ENCODE data around the gene MAST2. TPM values are rescaled to one million over a fixed set of nuclear protein-coding genes. Genes with fewer than 3 reads are reported as not detected.

The MAST2 gene
- total RNA-seq, 1 experiment from 2014 or later = 77.0 TPM

DNA sequence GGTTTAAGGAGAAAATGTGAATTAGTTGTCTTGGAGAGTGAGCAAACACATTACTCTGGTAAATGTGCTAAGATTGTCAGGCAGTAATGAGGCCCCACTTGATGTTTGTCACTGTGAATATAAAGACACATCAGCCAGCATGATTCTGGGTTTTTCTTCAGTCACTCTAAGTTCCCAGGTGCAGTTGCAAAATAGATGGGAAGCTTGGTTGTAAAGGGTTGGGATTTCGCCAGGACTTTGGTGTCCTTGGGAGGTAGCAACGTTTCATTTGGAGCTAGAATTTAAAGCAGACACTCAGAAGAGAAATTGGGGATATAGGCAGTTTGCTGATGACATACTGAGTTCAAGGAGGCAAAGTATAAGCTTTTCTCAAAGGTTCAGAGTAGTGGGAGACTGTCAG is 154.3 kb downstream of the MAST2 start:
- POLR2A ChIA-PET = no interaction called here
- ATAC-seq = no peak

DNA sequence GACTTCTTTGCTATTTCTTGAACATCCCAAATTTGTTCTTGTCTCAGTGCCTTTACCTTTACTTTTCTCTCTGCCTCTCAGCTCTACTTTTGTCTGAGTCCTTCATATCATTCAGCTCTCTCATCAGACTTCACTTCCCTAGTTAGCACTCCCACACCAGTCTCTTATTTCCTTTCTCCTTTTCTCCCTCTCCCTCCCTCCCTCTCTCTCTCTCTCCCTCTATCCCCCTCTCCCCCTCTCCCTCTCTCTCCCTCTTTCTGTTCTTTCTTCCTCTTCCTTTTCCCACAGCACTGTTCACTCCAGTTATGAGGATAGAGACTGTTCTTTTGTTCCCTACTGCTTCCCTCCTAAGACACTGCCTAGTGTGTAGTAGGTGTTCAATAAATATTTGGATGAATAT is 154.9 kb downstream of the MAST2 start:
- H3K36me3 ChIP-seq (ENCODE audit: control insufficient read depth, insufficient read depth, low read length) = no peaks in the 10 kb centered on the region
- peaks cover 8% of the 10 kb centered on the region for H3K4me1 ChIP-seq (ENCODE audit: control insufficient read depth, insufficient read depth, low read length)
- in situ Hi-C loops (cut with HindIII; ENCODE audit: low pct_unique_long_range_greater_than_20kb, low sequenced_read_pairs) (no loop called here), intact Hi-C loops (cut with micrococcal nuclease; ENCODE audit: unreplicated experiment) (no loop called here)
- ChIA-PET CTCF (no interaction called here), POLR2A (no interaction called here)
- no peak overlapping the region for H3K27ac ChIP-seq (ENCODE audit: low read length)
- H3K9me3 ChIP-seq (ENCODE audit: control insufficient read depth, insufficient read depth, low read depth, low read length) = no peaks in the 10 kb centered on the region
- TF ChIP-seq POLR2AphosphoS5 (IDR thresholded peaks at IDR 0.05; ENCODE audit: low read depth, low read length) (no peak), SIN3A (IDR thresholded peaks at IDR 0.05; ENCODE audit: borderline replicate concordance, insufficient read depth, low read depth, low read length) (no peak), TCF7L2 (IDR thresholded peaks at IDR 0.05; ENCODE audit: low read depth, low read length) (no peak)
- TF ChIP-seq, protein P1, sequence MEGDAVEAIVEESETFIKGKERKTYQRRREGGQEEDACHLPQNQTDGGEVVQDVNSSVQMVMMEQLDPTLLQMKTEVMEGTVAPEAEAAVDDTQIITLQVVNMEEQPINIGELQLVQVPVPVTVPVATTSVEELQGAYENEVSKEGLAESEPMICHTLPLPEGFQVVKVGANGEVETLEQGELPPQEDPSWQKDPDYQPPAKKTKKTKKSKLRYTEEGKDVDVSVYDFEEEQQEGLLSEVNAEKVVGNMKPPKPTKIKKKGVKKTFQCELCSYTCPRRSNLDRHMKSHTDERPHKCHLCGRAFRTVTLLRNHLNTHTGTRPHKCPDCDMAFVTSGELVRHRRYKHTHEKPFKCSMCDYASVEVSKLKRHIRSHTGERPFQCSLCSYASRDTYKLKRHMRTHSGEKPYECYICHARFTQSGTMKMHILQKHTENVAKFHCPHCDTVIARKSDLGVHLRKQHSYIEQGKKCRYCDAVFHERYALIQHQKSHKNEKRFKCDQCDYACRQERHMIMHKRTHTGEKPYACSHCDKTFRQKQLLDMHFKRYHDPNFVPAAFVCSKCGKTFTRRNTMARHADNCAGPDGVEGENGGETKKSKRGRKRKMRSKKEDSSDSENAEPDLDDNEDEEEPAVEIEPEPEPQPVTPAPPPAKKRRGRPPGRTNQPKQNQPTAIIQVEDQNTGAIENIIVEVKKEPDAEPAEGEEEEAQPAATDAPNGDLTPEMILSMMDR (IDR thresholded peaks at IDR 0.05) = no peak
- TF ChIP-seq, protein P2, sequence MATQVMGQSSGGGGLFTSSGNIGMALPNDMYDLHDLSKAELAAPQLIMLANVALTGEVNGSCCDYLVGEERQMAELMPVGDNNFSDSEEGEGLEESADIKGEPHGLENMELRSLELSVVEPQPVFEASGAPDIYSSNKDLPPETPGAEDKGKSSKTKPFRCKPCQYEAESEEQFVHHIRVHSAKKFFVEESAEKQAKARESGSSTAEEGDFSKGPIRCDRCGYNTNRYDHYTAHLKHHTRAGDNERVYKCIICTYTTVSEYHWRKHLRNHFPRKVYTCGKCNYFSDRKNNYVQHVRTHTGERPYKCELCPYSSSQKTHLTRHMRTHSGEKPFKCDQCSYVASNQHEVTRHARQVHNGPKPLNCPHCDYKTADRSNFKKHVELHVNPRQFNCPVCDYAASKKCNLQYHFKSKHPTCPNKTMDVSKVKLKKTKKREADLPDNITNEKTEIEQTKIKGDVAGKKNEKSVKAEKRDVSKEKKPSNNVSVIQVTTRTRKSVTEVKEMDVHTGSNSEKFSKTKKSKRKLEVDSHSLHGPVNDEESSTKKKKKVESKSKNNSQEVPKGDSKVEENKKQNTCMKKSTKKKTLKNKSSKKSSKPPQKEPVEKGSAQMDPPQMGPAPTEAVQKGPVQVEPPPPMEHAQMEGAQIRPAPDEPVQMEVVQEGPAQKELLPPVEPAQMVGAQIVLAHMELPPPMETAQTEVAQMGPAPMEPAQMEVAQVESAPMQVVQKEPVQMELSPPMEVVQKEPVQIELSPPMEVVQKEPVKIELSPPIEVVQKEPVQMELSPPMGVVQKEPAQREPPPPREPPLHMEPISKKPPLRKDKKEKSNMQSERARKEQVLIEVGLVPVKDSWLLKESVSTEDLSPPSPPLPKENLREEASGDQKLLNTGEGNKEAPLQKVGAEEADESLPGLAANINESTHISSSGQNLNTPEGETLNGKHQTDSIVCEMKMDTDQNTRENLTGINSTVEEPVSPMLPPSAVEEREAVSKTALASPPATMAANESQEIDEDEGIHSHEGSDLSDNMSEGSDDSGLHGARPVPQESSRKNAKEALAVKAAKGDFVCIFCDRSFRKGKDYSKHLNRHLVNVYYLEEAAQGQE (IDR thresholded peaks at IDR 0.05; ENCODE audit: insufficient read depth in 1 of 2, low read depth in 2 of 2, low read length in 1 of 2) = no peak
- DNase-seq (ENCODE audit: low read depth, low spot score) (no peak), ATAC-seq (no peak)
- H3K27me3 ChIP-seq (ENCODE audit: control insufficient read depth, insufficient read depth, low read length) = no peaks in the 10 kb centered on the region
- no TSS peak for BruUV-seq (replicated peaks)
- no peak overlapping the region for H3K4me3 ChIP-seq (ENCODE audit: low read depth in 2 of 2, low read length in 2 of 2)

More for the DNA sequence above, 154.3 kb downstream of the MAST2 start:
- H3K9me3 ChIP-seq (ENCODE audit: control insufficient read depth, insufficient read depth, low read depth, low read length) = no peaks in the 10 kb centered on the region
- CTCF ChIA-PET = no interaction called here
- peaks cover 8% of the 10 kb centered on the region for H3K4me1 ChIP-seq (ENCODE audit: control insufficient read depth, insufficient read depth, low read length)
- no peaks in the 10 kb centered on the region for H3K36me3 ChIP-seq (ENCODE audit: control insufficient read depth, insufficient read depth, low read length)
- H3K27me3 ChIP-seq (ENCODE audit: control insufficient read depth, insufficient read depth, low read length) = no peaks in the 10 kb centered on the region
- in situ Hi-C loops (cut with HindIII; ENCODE audit: low pct_unique_long_range_greater_than_20kb, low sequenced_read_pairs) (no loop called here), intact Hi-C loops (cut with micrococcal nuclease; ENCODE audit: unreplicated experiment) (no loop called here)
- TF ChIP-seq, protein P2 (IDR thresholded peaks at IDR 0.05; ENCODE audit: insufficient read depth in 1 of 2, low read depth in 2 of 2, low read length in 1 of 2) = no peak
- TF ChIP-seq, protein P1 (IDR thresholded peaks at IDR 0.05) = no peak
- TF ChIP-seq SIN3A (IDR thresholded peaks at IDR 0.05; ENCODE audit: borderline replicate concordance, insufficient read depth, low read depth, low read length) = no peak
- no peak for TF ChIP-seq TCF7L2 (IDR thresholded peaks at IDR 0.05; ENCODE audit: low read depth, low read length)
- no peak for TF ChIP-seq POLR2AphosphoS5 (IDR thresholded peaks at IDR 0.05; ENCODE audit: low read depth, low read length)
- DNase-seq (ENCODE audit: low read depth, low spot score) = no peak
- no TSS peak for BruUV-seq (replicated peaks)
- H3K27ac ChIP-seq (ENCODE audit: low read length) = no peak overlapping the region
- H3K4me3 ChIP-seq (ENCODE audit: low read depth in 2 of 2, low read length in 2 of 2) = no peak overlapping the region
